ENCODE measurements around the gene MAP3K9.

DNA sequence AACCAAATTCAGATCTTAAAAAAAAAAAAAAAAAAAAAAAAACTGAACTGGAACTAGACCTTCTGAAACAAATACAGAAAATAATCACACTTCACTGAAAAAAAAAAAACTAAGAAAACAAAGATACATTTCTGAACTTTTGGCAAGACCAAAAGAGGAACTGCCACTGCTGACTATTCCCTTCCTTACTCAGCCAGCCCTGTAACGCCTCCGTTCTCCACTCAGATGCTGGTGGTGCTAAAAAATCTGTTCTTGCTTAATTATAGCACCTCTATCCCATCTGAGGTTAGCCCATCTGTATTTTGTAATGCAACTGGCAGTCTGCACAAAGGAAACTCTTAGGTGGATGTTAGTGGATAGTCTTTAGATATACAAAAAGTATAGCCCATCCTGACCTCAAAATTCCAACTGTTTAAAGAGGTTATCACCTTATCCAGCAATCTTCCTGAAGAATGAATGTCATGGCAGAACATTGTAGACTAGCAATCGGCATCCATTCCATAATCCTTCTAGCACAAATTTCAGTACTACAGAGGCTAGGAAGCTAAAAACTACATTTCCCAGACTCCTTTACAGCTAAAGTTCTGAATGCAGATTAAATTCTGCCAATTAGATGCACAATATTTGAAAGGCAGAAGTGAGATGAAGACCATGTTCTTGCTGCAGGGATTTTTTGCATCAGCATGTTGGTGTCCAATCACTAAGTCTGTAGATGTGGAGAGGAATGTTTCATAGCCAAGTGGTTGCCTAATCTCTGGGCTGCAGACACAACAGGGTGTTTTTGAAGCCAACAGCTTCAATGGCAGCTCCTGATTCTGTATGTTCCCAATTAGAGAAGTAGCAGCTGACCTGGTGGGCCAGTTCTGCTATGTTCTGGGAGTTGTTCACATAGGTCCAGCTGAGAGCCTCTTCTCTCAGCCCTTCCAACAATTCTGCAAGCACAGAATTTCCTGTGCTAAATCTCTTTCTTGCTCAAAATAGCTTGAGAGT, 5.7 kb downstream of the MAP3K9 start:
- TF ChIP-seq CTCF (IDR thresholded peaks at IDR 0.05) (no peak), POLR2A (IDR thresholded peaks at IDR 0.05) (no peak)

Measured in lower leg skin (tissue), 3 donors.